Mesothelial cell of epicardium (in vitro differentiated cells): ENCODE data around the gene TGM3. TPM values are rescaled to one million over a fixed set of nuclear protein-coding genes. Genes with fewer than 3 reads are reported as not detected.

Source experiments
- DNase-seq, 2 experiments: peaks; one replicate each; pipeline ENCODE4 v3.0.0; 2021; ENCODE audit warnings: low spot score in 2 of 2; ENCODE audit not compliant: unreplicated experiment in 2 of 2
- H3K27ac Mint-ChIP-seq: 2 replicates; pipeline ENCODE4 v1.8.0; 2021; ENCODE audit warnings: mixed read lengths
- H3K27me3 Mint-ChIP-seq: 2 replicates; pipeline ENCODE4 v1.8.0; 2021; ENCODE audit warnings: low read depth, mixed read lengths
- H3K36me3 Mint-ChIP-seq: 2 replicates; pipeline ENCODE4 v1.8.0; 2021; ENCODE audit warnings: mixed read lengths
- H3K4me1 Mint-ChIP-seq: 2 replicates; pipeline ENCODE4 v1.8.0; 2021; ENCODE audit warnings: mixed read lengths
- H3K4me3 Mint-ChIP-seq: 2 replicates; pipeline ENCODE4 v1.8.0; 2021; ENCODE audit warnings: mild to moderate bottlenecking, moderate library complexity, mixed read lengths
- H3K9me3 Mint-ChIP-seq: 2 replicates; pipeline ENCODE4 v1.8.0; 2021; ENCODE audit warnings: mixed read lengths
- CTCF ChIP-seq: fragments of 200-600 bp; sonication (generic); IDR thresholded peaks from one replicate; pipeline ENCODE4 v1.5.0; 2021; ENCODE audit warnings: antibody characterized with exemption; ENCODE audit not compliant: unreplicated experiment
- total RNA-seq: library from RNA; stranded (reverse); gene quantifications from 3 replicates; pipeline ENCODE4 v1.2.1, GENCODE V29; 2021

TGM3 gene
- total RNA-seq, 1 donor from 2014 or later: 0.13 TPM

- Mint-ChIP-seq H3K27me3 (peaks cover 3% of the 10 kb centered on the region), H3K4me1 (peaks cover 10% of the 10 kb centered on the region), H3K27ac (no peak overlapping the region), H3K9me3 (peaks cover 5% of the 10 kb centered on the region), H3K36me3 (no peaks in the 10 kb centered on the region), H3K4me3 (no peak overlapping the region)
- no peak for DNase-seq
- TF ChIP-seq CTCF: no peak
Observed at GRCh38 chr20:2279253-2279779, 16.5 kb upstream of the TGM3 start.

- no peak overlapping the region for H3K27ac Mint-ChIP-seq
- H3K4me3 Mint-ChIP-seq: no peak overlapping the region
- peaks cover 5% of the 10 kb centered on the region for H3K9me3 Mint-ChIP-seq
- no peaks in the 10 kb centered on the region for H3K36me3 Mint-ChIP-seq
- H3K4me1 Mint-ChIP-seq: peaks cover 17% of the 10 kb centered on the region
- no peak for TF ChIP-seq CTCF
- no peak for DNase-seq
- peaks cover 3% of the 10 kb centered on the region for H3K27me3 Mint-ChIP-seq
Observed at GRCh38 chr20:2280082-2280481, 15.7 kb upstream of the TGM3 start.

GRCh38 chr20:2281563-2281962, 14.2 kb upstream of the TGM3 start:
- Mint-ChIP-seq H3K4me3 (no peak overlapping the region), H3K9me3 (peaks cover 5% of the 10 kb centered on the region), H3K4me1 (peaks cover 26% of the 10 kb centered on the region), H3K27me3 (peaks cover 3% of the 10 kb centered on the region), H3K27ac (no peak overlapping the region), H3K36me3 (no peaks in the 10 kb centered on the region)
- no peak for TF ChIP-seq CTCF
- no peak for DNase-seq

GRCh38 chr20:2282181-2282580, 13.6 kb upstream of the TGM3 start:
- H3K27ac Mint-ChIP-seq: peak overlapping the region; percentile 53
- peaks cover 5% of the 10 kb centered on the region for H3K9me3 Mint-ChIP-seq
- H3K27me3 Mint-ChIP-seq: peaks cover 3% of the 10 kb centered on the region
- H3K36me3 Mint-ChIP-seq: no peaks in the 10 kb centered on the region
- no peak for DNase-seq
- peaks cover 26% of the 10 kb centered on the region for H3K4me1 Mint-ChIP-seq
- TF ChIP-seq CTCF: no peak
- no peak overlapping the region for H3K4me3 Mint-ChIP-seq

GRCh38 chr20:2283706-2284423, 11.9 kb upstream of the TGM3 start:
- H3K4me1 Mint-ChIP-seq: peaks cover 32% of the 10 kb centered on the region
- no peaks in the 10 kb centered on the region for H3K36me3 Mint-ChIP-seq
- no peak overlapping the region for H3K4me3 Mint-ChIP-seq
- H3K9me3 Mint-ChIP-seq: peaks cover 5% of the 10 kb centered on the region
- peak overlapping the region; percentile 90 for H3K27ac Mint-ChIP-seq
- peaks cover 3% of the 10 kb centered on the region for H3K27me3 Mint-ChIP-seq
- no peak for TF ChIP-seq CTCF
- DNase-seq: no peak
